ENCODE data around the gene MBD4. TPM values are rescaled to one million over a fixed set of nuclear protein-coding genes. Genes with fewer than 3 reads are reported as not detected.
"Not testable (repeated sequence)": the region's sequence is repeated elsewhere in the genome, so short reads cannot be mapped to it uniquely, and the experiment has no call there.

MBD4 gene
- total and polyA plus RNA-seq, 3 donors from 2014 or later = 26.0 to 30.3 (median 27.6) TPM

DNA sequence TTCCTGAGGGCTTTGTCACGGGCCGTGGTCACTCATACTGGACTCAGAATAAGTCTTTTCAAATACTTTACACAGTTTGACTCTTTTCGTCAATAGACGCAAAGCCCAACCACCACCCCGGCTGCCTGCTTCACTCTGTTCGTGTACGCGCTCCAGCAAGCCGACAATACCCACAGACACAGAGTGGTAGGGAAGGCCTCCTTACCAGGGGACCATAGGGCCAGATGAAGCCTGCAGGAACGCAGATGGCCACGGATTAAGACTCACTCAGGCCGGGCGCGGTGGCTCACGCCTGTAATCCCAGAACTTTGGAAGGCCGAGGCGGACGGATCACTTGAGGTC, 41.0 kb downstream of the MBD4 start:
- Histone ChIP-seq H3K9me3 (no peaks in the 10 kb centered on the region), H3K4me1 (peaks cover 11% of the 10 kb centered on the region), H3K27me3 (no peaks in the 10 kb centered on the region), H3K27ac (peak overlapping the region; percentile 81 to 88), H3K4me3 (peak overlapping the region; percentile 75 to 93), H3K36me3 (ENCODE audit: low read depth, missing control alignments) (no peaks in the 10 kb centered on the region)
- WGBS, 2 donors = 0 to 1% methylated on average over 17 to 18 of the region's 18 CpGs
- peak; percentile 22 for DNase-seq
- intact Hi-C loops (cut with DNase I; ENCODE audit: low total_unique reads) = no loop called here
- TF ChIP-seq POLR2A (IDR thresholded peaks at IDR 0.05) (no peak), CTCF (IDR thresholded peaks at IDR 0.05) (no peak)

- intact Hi-C loops (cut with DNase I; ENCODE audit: low total_unique reads); H3K27ac ChIP-seq; H3K36me3 ChIP-seq (ENCODE audit: low read depth, missing control alignments); H3K4me3 ChIP-seq; H3K9me3 ChIP-seq; H3K27me3 ChIP-seq; DNase-seq: not testable (repeated sequence)
- H3K4me1 ChIP-seq = peaks cover 16% of the 10 kb centered on the region
- 84% methylated on average over 16 of the region's 17 CpGs; no CpG with 5 or more reads in 1 of the 2 donors for WGBS, 2 donors
These were observed 45.8 kb downstream of the MBD4 start for GRCh38 chr3:129393760-129394564.

GRCh38 chr3:129393271-129393670, 46.5 kb downstream of the MBD4 start:
- no peak overlapping the region for H3K27ac ChIP-seq
- intact Hi-C loops (cut with DNase I; ENCODE audit: low total_unique reads) = no loop called here
- no peaks in the 10 kb centered on the region for H3K9me3 ChIP-seq
- no peaks in the 10 kb centered on the region for H3K36me3 ChIP-seq (ENCODE audit: low read depth, missing control alignments)
- 71 to 74% methylated on average over 6 of the region's 6 CpGs for WGBS, 2 donors
- no peak overlapping the region for H3K4me3 ChIP-seq
- no peak for DNase-seq
- H3K27me3 ChIP-seq = no peaks in the 10 kb centered on the region
- H3K4me1 ChIP-seq = peaks cover 14% of the 10 kb centered on the region
- no peak for TF ChIP-seq CTCF (IDR thresholded peaks at IDR 0.05)
- TF ChIP-seq POLR2A (IDR thresholded peaks at IDR 0.05) = no peak

DNA sequence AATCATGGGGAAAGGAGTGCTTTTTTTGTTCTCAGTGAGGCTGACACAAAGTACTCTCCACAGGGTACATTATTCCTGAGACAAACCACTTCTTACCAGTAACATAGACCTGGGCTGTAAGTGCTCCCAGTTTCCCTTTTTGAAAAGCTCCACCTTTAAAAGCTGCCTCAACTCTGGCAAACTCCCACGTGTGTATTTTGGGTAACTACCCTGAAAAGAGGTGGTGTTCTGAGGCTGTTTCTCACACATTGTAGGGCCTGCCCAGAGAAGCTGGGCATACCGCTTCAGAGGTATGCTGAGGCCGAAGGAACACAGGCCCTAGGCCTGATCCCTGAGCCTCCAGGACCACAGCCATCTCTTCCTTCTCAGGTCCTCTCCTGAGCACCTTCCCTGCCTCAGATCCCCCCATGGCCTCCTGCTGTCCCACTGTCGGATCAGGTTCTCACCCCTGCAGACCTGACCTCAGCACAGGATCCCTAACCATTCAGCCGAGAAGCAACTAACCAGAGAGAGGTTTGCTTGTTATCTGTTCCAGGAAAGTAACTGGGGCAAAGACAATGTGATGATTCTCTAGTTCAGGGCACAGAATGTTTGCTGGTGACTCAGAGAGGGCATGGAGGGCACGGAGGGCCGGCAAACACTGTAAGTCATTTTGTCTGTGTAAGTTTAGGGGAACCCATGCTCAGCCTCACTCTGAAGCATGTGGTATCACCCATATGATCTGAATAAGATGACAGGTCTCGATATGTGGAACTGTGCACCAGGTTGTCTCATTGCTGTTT, 47.5 kb downstream of the MBD4 start:
- DNase-seq; intact Hi-C loops (cut with DNase I; ENCODE audit: low total_unique reads); H3K36me3 ChIP-seq (ENCODE audit: low read depth, missing control alignments); H3K9me3 ChIP-seq; H3K4me3 ChIP-seq; H3K27ac ChIP-seq; H3K4me1 ChIP-seq; H3K27me3 ChIP-seq: not testable (repeated sequence)
- WGBS, 2 donors = 78 to 90% methylated on average over 4 to 8 of the region's 8 CpGs

DNA sequence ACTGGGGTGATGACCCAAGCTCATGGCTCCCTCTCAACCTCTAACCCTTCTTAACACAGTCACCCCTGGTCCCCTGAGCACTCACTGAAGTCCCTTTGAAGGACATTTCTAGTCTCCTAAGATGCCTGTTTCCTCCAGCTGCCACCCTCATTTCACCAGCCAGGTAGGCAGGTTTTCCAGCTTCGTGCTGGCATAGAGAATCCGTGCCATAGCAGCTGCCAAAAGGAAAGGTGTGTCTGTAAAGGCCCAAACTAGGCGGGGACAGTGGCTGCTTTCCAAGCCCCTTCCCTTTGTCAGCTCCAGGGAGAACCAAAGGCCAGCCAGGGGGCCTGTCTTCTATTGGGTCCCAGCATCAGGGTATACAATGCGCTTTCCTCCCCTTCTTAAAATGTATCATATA, 48.2 kb downstream of the MBD4 start:
- H3K36me3 ChIP-seq (ENCODE audit: low read depth, missing control alignments); H3K4me1 ChIP-seq; intact Hi-C loops (cut with DNase I; ENCODE audit: low total_unique reads); H3K4me3 ChIP-seq; H3K27ac ChIP-seq; H3K27me3 ChIP-seq; H3K9me3 ChIP-seq; DNase-seq: not testable (repeated sequence)
- WGBS, 2 donors = 84 to 89% methylated on average over 4 of the region's 4 CpGs

- Histone ChIP-seq H3K36me3 (ENCODE audit: low read depth, missing control alignments) (no peaks in the 10 kb centered on the region), H3K9me3 (no peaks in the 10 kb centered on the region), H3K4me1 (peaks cover 5% of the 10 kb centered on the region), H3K27ac (peak overlapping the region in 1 of 2 donors; percentile 30), H3K4me3 (no peak overlapping the region), H3K27me3 (no peaks in the 10 kb centered on the region)
- TF ChIP-seq POLR2A (IDR thresholded peaks at IDR 0.05) = no peak
- no peak for TF ChIP-seq CTCF (IDR thresholded peaks at IDR 0.05)
- WGBS, 2 donors = 87 to 88% methylated on average over 3 of the region's 3 CpGs
- intact Hi-C loops (cut with DNase I; ENCODE audit: low total_unique reads) = no loop called here
- DNase-seq = no peak
These were observed 50.2 kb downstream of the MBD4 start for GRCh38 chr3:129389572-129389937.

GRCh38 chr3:129388791-129389571, 50.8 kb downstream of the MBD4 start:
- H3K4me3 ChIP-seq; H3K27me3 ChIP-seq; H3K9me3 ChIP-seq; intact Hi-C loops (cut with DNase I; ENCODE audit: low total_unique reads); DNase-seq; H3K36me3 ChIP-seq (ENCODE audit: low read depth, missing control alignments); H3K4me1 ChIP-seq: not testable (repeated sequence)
- H3K27ac ChIP-seq = peak overlapping the region in 1 of 2 donors; percentile 64
- 58 to 68% methylated on average over 7 to 8 of the region's 8 CpGs for WGBS, 2 donors

Data from testis (tissue), 3 donors.